Measurements from ENCODE around the gene GMDS. TPM values are rescaled to one million over a fixed set of nuclear protein-coding genes. Genes with fewer than 3 reads are reported as not detected.

The GMDS gene
- total RNA-seq, 1 donor from 2014 or later, result 30.1 TPM

GRCh38 chr6:1815827-1816452 lies 429.5 kb downstream of the GMDS start:
- ChIA-PET CTCF (no interaction called here), POLR2A (no interaction called here)
- Mint-ChIP-seq H3K36me3 (ENCODE audit: low read depth) (no peaks in the 10 kb centered on the region), H3K27me3 (no peaks in the 10 kb centered on the region), H3K27ac (no peak overlapping the region), H3K4me3 (no peak overlapping the region), H3K9me3 (no peaks in the 10 kb centered on the region), H3K4me1 (no peaks in the 10 kb centered on the region)
- no peak for ATAC-seq (ENCODE audit: low read depth)
- intact Hi-C loops (cut with micrococcal nuclease), result no loop called here
- DNase-seq, result no peak
- no peak for TF ChIP-seq CTCF (IDR thresholded peaks at IDR 0.05)

GRCh38 chr6:1814279-1814678 lies 431.1 kb downstream of the GMDS start:
- no peak for ATAC-seq (ENCODE audit: low read depth)
- no peak overlapping the region for H3K27ac Mint-ChIP-seq
- H3K27me3 Mint-ChIP-seq, result no peaks in the 10 kb centered on the region
- ChIA-PET POLR2A (interaction anchor here (0.9 kb wide), 1 partner anchor 11 kb away, joined by 3 read pairs; no protein-coding TSS in a partner anchor), CTCF (no interaction called here)
- H3K4me1 Mint-ChIP-seq, result no peaks in the 10 kb centered on the region
- TF ChIP-seq CTCF (IDR thresholded peaks at IDR 0.05), result no peak
- intact Hi-C loops (cut with micrococcal nuclease), result no loop called here
- no peak overlapping the region for H3K4me3 Mint-ChIP-seq
- H3K36me3 Mint-ChIP-seq (ENCODE audit: low read depth), result no peaks in the 10 kb centered on the region
- no peaks in the 10 kb centered on the region for H3K9me3 Mint-ChIP-seq
- DNase-seq, result no peak

GRCh38 chr6:1812487-1812886 lies 432.9 kb downstream of the GMDS start:
- POLR2A ChIA-PET, result interaction anchor here (0.6 kb wide), 1 partner anchor 27 kb away, joined by 6 read pairs; no protein-coding TSS in a partner anchor
- no peaks in the 10 kb centered on the region for H3K4me1 Mint-ChIP-seq
- DNase-seq (no peak), ATAC-seq (ENCODE audit: low read depth) (no peak)
- H3K9me3 Mint-ChIP-seq, result no peaks in the 10 kb centered on the region
- H3K36me3 Mint-ChIP-seq (ENCODE audit: low read depth), result no peaks in the 10 kb centered on the region
- no peak overlapping the region for H3K4me3 Mint-ChIP-seq
- CTCF ChIA-PET, result interaction anchor here (0.6 kb wide), 1 partner anchor 157 kb away, joined by 4 read pairs; no protein-coding TSS in a partner anchor
- H3K27ac Mint-ChIP-seq, result no peak overlapping the region
- no peaks in the 10 kb centered on the region for H3K27me3 Mint-ChIP-seq
- intact Hi-C loops (cut with micrococcal nuclease), result no loop called here
- no peak for TF ChIP-seq CTCF (IDR thresholded peaks at IDR 0.05)

- ChIA-PET CTCF (interaction anchor here (0.6 kb wide), 1 partner anchor 157 kb away, joined by 4 read pairs; no protein-coding TSS in a partner anchor), POLR2A (interaction anchor here (0.6 kb wide), 1 partner anchor 28 kb away, joined by 6 read pairs; no protein-coding TSS in a partner anchor)
- TF ChIP-seq CTCF (IDR thresholded peaks at IDR 0.05), result no peak
- H3K4me1 Mint-ChIP-seq, result no peaks in the 10 kb centered on the region
- H3K36me3 Mint-ChIP-seq (ENCODE audit: low read depth), result no peaks in the 10 kb centered on the region
- no peak overlapping the region for H3K4me3 Mint-ChIP-seq
- H3K27me3 Mint-ChIP-seq, result no peaks in the 10 kb centered on the region
- H3K27ac Mint-ChIP-seq, result no peak overlapping the region
- DNase-seq (no peak), ATAC-seq (ENCODE audit: low read depth) (no peak)
- intact Hi-C loops (cut with micrococcal nuclease), result no loop called here
- no peaks in the 10 kb centered on the region for H3K9me3 Mint-ChIP-seq
Measured at GRCh38 chr6:1812034-1812433, 433.4 kb downstream of the GMDS start.

GRCh38 chr6:1810880-1811279 lies 434.5 kb downstream of the GMDS start:
- Mint-ChIP-seq H3K36me3 (ENCODE audit: low read depth) (no peaks in the 10 kb centered on the region), H3K27me3 (no peaks in the 10 kb centered on the region), H3K4me1 (no peaks in the 10 kb centered on the region), H3K27ac (no peak overlapping the region), H3K9me3 (no peaks in the 10 kb centered on the region), H3K4me3 (no peak overlapping the region)
- ChIA-PET CTCF (no interaction called here), POLR2A (no interaction called here)
- ATAC-seq (ENCODE audit: low read depth), result no peak
- no peak for DNase-seq
- no peak for TF ChIP-seq CTCF (IDR thresholded peaks at IDR 0.05)
- intact Hi-C loops (cut with micrococcal nuclease), result no loop called here
